DOHH2 (cell line): ENCODE measurements around the gene NFIA.

Source experiments
- H3F3A ChIP-seq: fragments of 200-600 bp; sonication (generic), shearing (Covaris generic); 2 replicates; pipeline ENCODE4 v1.6.0; 2016; ENCODE audit warnings: antibody characterized with exemption, mild to moderate bottlenecking; ENCODE audit not compliant: control insufficient read depth, insufficient read depth
- H3K27ac ChIP-seq: fragments of 200-600 bp; sonication (generic); 2 replicates; pipeline ENCODE4 v1.5.1; 2014; ENCODE audit warnings: low read depth, mild to moderate bottlenecking, low read length, moderate library complexity
- H3K27me3 ChIP-seq: fragments of 200-600 bp; sonication (generic); 2 replicates; pipeline ENCODE4 v1.6.1; 2014; ENCODE audit warnings: mild to moderate bottlenecking, low read length, mixed read lengths; ENCODE audit not compliant: control insufficient read depth
- H3K36me3 ChIP-seq: fragments of 200-600 bp; sonication (generic); 2 replicates; pipeline ENCODE4 v1.6.1; 2014; ENCODE audit warnings: mild to moderate bottlenecking, low read length, moderate library complexity, mixed read lengths; ENCODE audit not compliant: control insufficient read depth
- H3K4me1 ChIP-seq: fragments of 200-600 bp; sonication (generic); 2 replicates; pipeline ENCODE4 v1.6.1; 2014; ENCODE audit warnings: mild to moderate bottlenecking, low read length, mixed read lengths; ENCODE audit not compliant: control insufficient read depth
- H3K4me2 ChIP-seq: fragments of 200-600 bp; sonication (generic); 2 replicates; pipeline ENCODE4 v1.6.0; 2014; ENCODE audit warnings: mild to moderate bottlenecking, low read length, moderate library complexity
- H3K4me3 ChIP-seq: fragments of 200-600 bp; sonication (generic); 2 replicates; pipeline ENCODE4 v1.5.1; 2014; ENCODE audit warnings: mild to moderate bottlenecking, low read length, mixed read lengths
- H3K79me2 ChIP-seq: fragments of 200-600 bp; sonication (generic); 2 replicates; pipeline ENCODE4 v1.6.1; 2014; ENCODE audit warnings: mild to moderate bottlenecking, low read length, mixed read lengths; ENCODE audit not compliant: control insufficient read depth
- H3K9me2 ChIP-seq: fragments of 200-600 bp; sonication (generic); replicated peaks from 2 replicates; pipeline ENCODE4 v1.6.1; 2014; ENCODE audit warnings: mild to moderate bottlenecking, low read length, mixed read lengths; ENCODE audit not compliant: control insufficient read depth
- H3K9me3 ChIP-seq: fragments of 200-600 bp; sonication (generic); 2 replicates; pipeline ENCODE4 v1.6.1; 2014; ENCODE audit warnings: antibody characterized with exemption, low read length, mixed read lengths; ENCODE audit not compliant: control insufficient read depth, insufficient read depth
- H4K20me1 ChIP-seq: fragments of 200-600 bp; sonication (generic); 2 replicates; pipeline ENCODE4 v1.6.0; 2014; ENCODE audit warnings: low read depth, mild to moderate bottlenecking, antibody characterized with exemption, low read length, moderate library complexity; ENCODE audit not compliant: control insufficient read depth, insufficient read depth
- EZH2phosphoT487 ChIP-seq: fragments of 200-600 bp; sonication (generic); IDR thresholded peaks from 2 replicates; pipeline ENCODE4 v1.6.1; 2017; ENCODE audit warnings: borderline replicate concordance, mild to moderate bottlenecking, antibody characterized with exemption, low read length, moderate library complexity, mixed read lengths
- TF ChIP-seq, protein P1 (sequence below): fragments of 200-600 bp; sonication (generic); IDR thresholded peaks from one replicate; pipeline ENCODE4 v1.5.1; 2014; ENCODE audit warnings: antibody characterized with exemption, mild to moderate bottlenecking, low read depth, low read length; ENCODE audit not compliant: poor library complexity, severe bottlenecking

Gene NFIA

DNA sequence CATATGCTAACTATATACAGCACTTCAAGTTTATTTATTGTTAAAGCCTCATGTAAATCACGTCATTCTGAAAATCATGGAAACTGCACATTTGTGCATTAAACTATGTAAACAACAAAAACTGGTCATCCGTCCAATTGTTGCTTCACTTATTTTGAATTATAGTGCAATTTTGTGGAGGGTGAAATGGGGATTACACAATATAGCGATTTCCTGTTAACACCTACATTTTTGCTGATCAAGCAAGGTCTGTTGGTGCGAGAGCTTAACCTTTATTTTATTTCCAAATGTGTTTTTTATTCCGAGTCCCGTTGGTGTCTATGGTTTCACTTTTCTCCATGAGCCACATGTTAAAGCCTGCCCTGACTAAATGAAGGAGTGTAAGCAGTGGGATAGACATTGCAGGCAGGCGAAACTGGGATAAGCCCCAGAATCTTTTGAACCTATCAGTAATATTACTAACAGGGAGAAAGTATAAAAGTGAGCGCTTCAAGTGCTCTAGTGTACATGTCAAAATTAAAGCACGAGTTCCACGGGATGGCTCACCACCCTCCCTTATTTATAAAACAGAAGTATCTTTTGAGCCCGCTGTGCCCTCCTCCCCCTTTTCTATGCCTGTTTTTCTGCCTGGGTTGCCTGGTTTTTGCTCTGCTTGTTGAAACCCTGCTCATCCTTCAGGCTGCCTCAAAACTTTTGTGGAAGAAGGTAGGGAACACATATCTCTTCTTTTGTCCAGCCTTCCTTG is 120.7 kb downstream of the NFIA start:
- H3K4me2 ChIP-seq: no peak overlapping the region

DNA sequence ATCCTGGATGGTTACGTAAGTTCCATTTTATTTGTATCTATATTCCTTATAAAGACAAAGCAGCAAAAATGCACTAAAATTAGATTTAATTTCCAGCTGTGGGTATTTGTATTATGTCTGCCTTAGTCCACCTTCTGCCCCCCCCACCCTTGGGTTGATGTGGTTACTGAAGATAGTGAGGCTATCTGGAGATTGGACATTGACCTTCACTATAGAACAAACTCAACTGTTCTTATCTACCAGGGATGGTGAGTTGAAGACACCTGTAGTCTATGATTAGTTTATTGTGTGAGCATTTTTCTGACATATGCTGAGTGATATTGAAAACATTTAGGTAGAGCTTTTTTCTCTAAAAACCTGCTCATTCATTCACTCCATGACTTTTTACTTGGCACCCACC is 122.2 kb downstream of the NFIA start:
- Histone ChIP-seq H3K36me3 (no peaks in the 10 kb centered on the region), H3K9me3 (no peaks in the 10 kb centered on the region), H3K4me1 (no peaks in the 10 kb centered on the region), H3K79me2 (no peaks in the 10 kb centered on the region), H4K20me1 (no peaks in the 10 kb centered on the region), H3K9me2 (no peaks in the 10 kb centered on the region), H3K4me3 (no peak overlapping the region), H3K4me2 (no peak overlapping the region), H3K27ac (no peak overlapping the region), H3F3A (no peaks in the 10 kb centered on the region), H3K27me3 (no peaks in the 10 kb centered on the region)
- TF ChIP-seq, protein P1, sequence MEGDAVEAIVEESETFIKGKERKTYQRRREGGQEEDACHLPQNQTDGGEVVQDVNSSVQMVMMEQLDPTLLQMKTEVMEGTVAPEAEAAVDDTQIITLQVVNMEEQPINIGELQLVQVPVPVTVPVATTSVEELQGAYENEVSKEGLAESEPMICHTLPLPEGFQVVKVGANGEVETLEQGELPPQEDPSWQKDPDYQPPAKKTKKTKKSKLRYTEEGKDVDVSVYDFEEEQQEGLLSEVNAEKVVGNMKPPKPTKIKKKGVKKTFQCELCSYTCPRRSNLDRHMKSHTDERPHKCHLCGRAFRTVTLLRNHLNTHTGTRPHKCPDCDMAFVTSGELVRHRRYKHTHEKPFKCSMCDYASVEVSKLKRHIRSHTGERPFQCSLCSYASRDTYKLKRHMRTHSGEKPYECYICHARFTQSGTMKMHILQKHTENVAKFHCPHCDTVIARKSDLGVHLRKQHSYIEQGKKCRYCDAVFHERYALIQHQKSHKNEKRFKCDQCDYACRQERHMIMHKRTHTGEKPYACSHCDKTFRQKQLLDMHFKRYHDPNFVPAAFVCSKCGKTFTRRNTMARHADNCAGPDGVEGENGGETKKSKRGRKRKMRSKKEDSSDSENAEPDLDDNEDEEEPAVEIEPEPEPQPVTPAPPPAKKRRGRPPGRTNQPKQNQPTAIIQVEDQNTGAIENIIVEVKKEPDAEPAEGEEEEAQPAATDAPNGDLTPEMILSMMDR: no peak
- TF ChIP-seq EZH2phosphoT487: no peak

More for the DNA sequence above, 120.7 kb downstream of the NFIA start:
- no peaks in the 10 kb centered on the region for H3K9me2 ChIP-seq
- no peaks in the 10 kb centered on the region for H3F3A ChIP-seq
- no peaks in the 10 kb centered on the region for H3K27me3 ChIP-seq
- H3K36me3 ChIP-seq: no peaks in the 10 kb centered on the region
- H3K79me2 ChIP-seq: no peaks in the 10 kb centered on the region
- H4K20me1 ChIP-seq: no peaks in the 10 kb centered on the region
- no peaks in the 10 kb centered on the region for H3K4me1 ChIP-seq
- no peak overlapping the region for H3K4me3 ChIP-seq
- no peak overlapping the region for H3K27ac ChIP-seq
- TF ChIP-seq, protein P1: no peak
- H3K9me3 ChIP-seq: no peaks in the 10 kb centered on the region

DNA sequence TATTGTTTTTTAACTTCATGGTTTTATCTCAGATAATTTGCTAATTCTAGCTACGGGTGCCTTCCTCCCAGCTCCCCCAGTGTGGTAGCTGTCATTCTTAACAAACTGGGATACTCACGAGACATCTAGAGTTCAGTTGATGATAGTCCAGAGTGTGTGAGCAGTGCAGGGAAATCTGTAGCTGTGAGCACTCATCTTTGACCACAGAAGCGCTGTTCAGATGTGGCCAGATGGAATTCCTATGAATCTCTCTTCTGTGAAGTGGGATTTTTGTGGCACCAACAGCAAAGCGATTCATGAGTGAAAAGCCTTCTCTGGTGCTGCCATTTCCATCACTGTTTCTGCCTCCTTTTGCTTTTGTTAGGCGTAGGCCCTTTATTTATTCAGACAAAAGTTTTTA is 125.1 kb downstream of the NFIA start:
- no peak for TF ChIP-seq EZH2phosphoT487
- TF ChIP-seq, protein P1: no peak
- no peaks in the 10 kb centered on the region for H3K36me3 ChIP-seq
- H3K27ac ChIP-seq: no peak overlapping the region
- H3K27me3 ChIP-seq: no peaks in the 10 kb centered on the region
- no peaks in the 10 kb centered on the region for H4K20me1 ChIP-seq
- no peaks in the 10 kb centered on the region for H3K9me2 ChIP-seq
- H3K4me2 ChIP-seq: no peak overlapping the region
- H3K4me1 ChIP-seq: no peaks in the 10 kb centered on the region
- no peaks in the 10 kb centered on the region for H3K79me2 ChIP-seq
- H3F3A ChIP-seq: no peaks in the 10 kb centered on the region
- H3K9me3 ChIP-seq: no peaks in the 10 kb centered on the region
- H3K4me3 ChIP-seq: no peak overlapping the region
